ENCODE data around the gene SUSD6.
A peak's percentile ranks its signal among the peaks of the same experiment; 100 is the strongest.
"Not testable (repeated sequence)": the region's sequence is repeated elsewhere in the genome, so short reads cannot be mapped to it uniquely, and the experiment has no call there.

SUSD6 gene

DNA sequence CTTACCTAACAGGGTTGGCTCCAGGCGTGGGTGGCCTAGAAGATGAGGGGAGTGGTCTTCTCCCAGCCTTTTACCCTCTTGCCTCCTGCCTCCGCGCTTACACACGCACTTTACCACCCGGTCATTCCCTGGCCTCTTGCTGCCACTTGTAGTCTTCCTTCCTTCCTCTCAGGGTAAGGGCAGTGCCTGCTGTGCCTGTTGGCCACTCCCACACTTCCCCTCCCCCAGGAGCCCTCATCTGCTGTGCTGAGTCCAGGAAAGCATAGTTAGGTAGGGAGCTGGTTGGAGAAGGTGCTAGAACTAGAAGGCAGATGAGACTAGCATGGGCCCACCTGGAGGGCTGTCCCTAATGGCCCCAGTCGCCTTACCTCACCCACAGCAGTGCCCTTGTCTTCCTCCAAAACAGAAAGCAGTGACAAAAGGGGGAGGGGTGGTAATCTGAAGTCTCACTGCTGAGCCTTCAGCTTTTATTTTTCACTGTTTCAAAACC lies 101.2 kb downstream of the SUSD6 start:
- no peak for DNase-seq (ENCODE audit: low read depth)

GRCh38 chr14:69713209-69713781 lies 101.9 kb downstream of the SUSD6 start:
- no peak for DNase-seq (ENCODE audit: low read depth)

- DNase-seq (ENCODE audit: low read depth) = no peak
Measured at GRCh38 chr14:69713993-69714679, 102.7 kb downstream of the SUSD6 start.

GRCh38 chr14:69715725-69716477 lies 104.5 kb downstream of the SUSD6 start:
- DNase-seq (ENCODE audit: low read depth) = no peak

GRCh38 chr14:69716478-69717187 lies 105.2 kb downstream of the SUSD6 start:
- DNase-seq (ENCODE audit: low read depth) = peak; percentile 23

DNA sequence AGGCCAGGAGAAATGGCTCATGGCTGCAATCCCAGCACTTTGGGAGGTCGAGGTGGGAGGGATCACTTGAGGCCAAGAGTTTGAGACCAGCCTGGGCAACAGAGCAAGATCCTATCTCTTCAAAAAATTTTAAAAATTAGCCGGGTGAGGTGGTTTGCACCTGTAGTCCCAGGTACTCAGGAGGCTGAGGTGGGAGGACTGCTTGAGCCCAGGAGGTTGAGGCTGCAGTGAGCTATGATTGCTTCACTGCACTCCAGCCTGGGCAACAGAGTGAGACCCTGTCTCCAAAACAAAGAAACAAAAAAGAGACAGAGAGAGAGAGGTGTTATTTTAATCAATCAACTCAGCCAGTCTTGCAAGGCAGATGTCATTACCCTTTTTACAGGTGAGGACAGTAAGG lies 107.2 kb downstream of the SUSD6 start:
- not testable (repeated sequence) for DNase-seq (ENCODE audit: low read depth)

DNA sequence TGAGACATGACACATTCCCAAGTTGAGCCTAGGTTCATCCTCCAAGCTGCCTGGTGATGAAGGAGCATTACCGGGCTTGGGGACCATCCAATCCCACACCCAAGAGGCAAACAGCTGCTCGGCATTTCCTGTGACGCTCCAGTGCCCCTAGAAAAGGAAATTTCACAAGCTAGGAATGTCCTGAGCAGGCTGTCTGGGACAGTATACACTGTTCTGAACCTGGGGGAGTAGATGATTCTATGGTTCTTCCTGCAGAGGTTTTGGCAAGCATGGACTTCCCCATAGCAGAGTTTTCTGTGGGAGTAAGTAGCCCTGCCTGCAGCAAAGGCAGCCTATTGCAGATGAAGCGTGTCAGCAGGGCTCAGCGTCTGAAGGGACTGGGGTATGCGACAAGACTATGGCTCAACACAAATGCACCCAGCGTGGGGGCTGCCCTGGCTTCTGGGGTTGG lies 108.1 kb downstream of the SUSD6 start:
- no peak for DNase-seq (ENCODE audit: low read depth)

- DNase-seq (ENCODE audit: low read depth) = no peak
Measured at GRCh38 chr14:69720912-69721311, 109.5 kb downstream of the SUSD6 start.

- peak; percentile 78 for DNase-seq (ENCODE audit: low read depth)
Measured at GRCh38 chr14:69726761-69727511, 115.5 kb downstream of the SUSD6 start.

GRCh38 chr14:69727860-69728259 lies 116.5 kb downstream of the SUSD6 start:
- no peak for DNase-seq (ENCODE audit: low read depth)

GRCh38 chr14:69731919-69732598 lies 120.7 kb downstream of the SUSD6 start:
- DNase-seq (ENCODE audit: low read depth) = not testable (repeated sequence)

- DNase-seq (ENCODE audit: low read depth) = not testable (repeated sequence)
Measured at GRCh38 chr14:69736405-69736804, 125.0 kb downstream of the SUSD6 start.

GRCh38 chr14:69741055-69741454 lies 129.7 kb downstream of the SUSD6 start:
- no peak for DNase-seq (ENCODE audit: low read depth)

DNA sequence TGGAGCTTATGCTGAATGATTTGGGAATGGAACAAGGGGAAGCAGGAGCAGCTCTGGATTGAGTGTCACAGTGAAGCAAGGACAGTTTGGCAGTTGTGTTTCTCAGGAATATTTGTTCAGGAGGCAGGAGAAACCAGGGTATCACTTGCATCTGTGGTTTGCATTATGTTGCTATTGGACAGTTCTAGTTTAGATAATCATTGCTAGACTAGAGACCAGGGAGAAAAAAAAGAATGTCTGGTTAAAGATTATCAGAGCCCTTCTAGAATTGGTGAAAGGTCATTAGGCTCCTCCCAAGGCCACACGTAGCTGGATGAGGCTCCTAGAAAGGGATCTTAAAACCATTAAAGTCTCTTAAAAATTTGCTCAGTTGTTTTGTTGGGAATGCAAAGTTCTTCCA lies 138.6 kb downstream of the SUSD6 start:
- DNase-seq (ENCODE audit: low read depth) = no peak

- no peak for DNase-seq (ENCODE audit: low read depth)
Measured at GRCh38 chr14:69750495-69750894, 139.1 kb downstream of the SUSD6 start.

GRCh38 chr14:69752773-69753172 lies 141.4 kb downstream of the SUSD6 start:
- DNase-seq (ENCODE audit: low read depth) = no peak

DNA sequence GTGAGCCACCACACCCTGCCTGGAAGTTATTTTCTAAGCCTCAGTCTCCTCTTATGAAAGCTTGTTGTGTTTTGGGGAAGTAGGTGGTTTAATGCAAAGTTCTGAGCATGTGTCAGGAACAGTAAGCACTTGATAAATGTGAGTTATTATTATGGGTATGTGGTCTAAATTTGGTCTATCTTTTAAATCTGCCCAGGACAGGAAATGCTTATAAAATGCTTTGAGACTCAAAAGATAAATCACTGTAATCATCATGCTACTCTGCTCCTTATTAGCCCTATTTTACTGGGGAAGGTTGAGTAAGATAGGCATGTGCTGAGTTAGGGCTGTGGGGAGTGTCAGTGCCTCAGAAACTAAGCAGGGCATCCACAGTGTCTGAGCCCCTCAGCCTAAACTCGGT lies 142.5 kb downstream of the SUSD6 start:
- DNase-seq (ENCODE audit: low read depth) = no peak

GRCh38 chr14:69754487-69754886 lies 143.1 kb downstream of the SUSD6 start:
- no peak for DNase-seq (ENCODE audit: low read depth)

DNA sequence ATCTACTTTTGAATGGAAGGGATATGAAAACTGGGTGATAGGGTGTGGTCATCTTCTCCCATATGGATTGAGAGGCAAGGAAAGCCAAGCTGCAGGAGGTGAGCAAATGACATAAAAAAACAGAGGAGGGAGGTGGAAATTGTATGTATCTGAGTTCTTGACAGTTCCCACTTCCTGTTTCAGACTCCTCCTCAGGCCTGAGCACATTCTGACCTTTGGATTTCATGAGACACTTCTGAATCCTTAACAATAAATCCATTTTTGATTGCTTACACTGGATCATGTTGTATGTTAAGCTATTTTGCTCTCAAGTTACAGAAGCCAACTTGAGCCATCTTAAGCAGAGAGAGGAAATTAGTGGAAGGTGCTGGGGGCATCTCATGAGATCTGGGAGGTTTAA lies 143.9 kb downstream of the SUSD6 start:
- no peak for DNase-seq (ENCODE audit: low read depth)

DNA sequence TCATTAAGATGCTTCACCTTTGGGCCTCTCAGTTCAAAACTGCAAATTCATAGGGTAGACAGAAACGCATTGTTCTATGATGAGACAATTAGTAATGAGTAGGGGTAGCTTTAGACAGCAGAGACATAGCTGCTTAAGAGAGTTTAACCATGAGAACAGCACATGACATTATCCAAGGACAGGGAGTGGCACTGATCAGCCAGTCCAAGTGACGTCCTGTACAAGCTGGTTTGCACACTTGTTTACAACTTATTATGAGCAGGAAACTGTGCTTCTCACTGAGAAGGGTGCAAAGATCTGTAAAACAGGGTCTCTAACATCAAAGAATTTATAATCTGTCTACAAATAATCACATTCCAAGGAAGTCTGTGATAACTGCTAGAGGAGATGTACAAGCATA lies 144.4 kb downstream of the SUSD6 start:
- no peak for DNase-seq (ENCODE audit: low read depth)

DNA sequence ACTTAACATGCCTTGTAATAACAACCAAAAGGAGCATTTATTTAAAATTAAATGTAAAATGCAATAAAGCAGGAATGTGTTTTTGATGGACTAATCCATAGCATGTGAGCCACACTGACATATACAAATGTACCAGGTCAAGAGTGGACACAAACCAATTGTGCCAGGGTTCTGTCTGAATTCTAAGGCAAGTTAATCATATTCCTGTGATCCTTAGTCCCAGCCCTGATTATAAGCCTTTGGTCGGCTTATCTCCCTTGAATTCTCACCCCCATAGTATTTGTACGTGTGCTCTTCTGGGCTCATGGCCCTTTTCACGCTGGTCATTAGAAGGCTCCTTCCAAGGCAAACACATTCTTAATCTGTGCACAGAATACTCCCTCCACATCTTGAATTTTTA lies 144.9 kb downstream of the SUSD6 start:
- no peak for DNase-seq (ENCODE audit: low read depth)

Measured in activated T-helper 9 cell treated with anti-CD3 and anti-CD28 coated beads, Interleukin-2, amount 50 U/mL, for 16 hours (primary cell).